GM12878 (cell line): ENCODE data around the gene FAM171A1. TPM values are rescaled to one million over a fixed set of nuclear protein-coding genes. Genes with fewer than 3 reads are reported as not detected.

Source experiments
- CREM ChIP-seq: IDR thresholded peaks from 2 replicates; pipeline ENCODE4 v1.6.1; 2014; ENCODE audit warnings: antibody characterized with exemption, low read depth
- GABPA ChIP-seq: IDR thresholded peaks from 2 replicates; pipeline ENCODE4 v1.6.1; 2014; ENCODE audit warnings: antibody characterized with exemption, low read depth, mild to moderate bottlenecking, inconsistent platforms
- GATAD2B ChIP-seq: fragments of 450-650 bp; conservative IDR thresholded peaks from 2 replicates; pipeline ENCODE4 v1.6.1; 2017; ENCODE audit warnings: low read depth, mild to moderate bottlenecking, moderate library complexity
- HDGF ChIP-seq: fragments of 450-650 bp; IDR thresholded peaks from 2 replicates; pipeline ENCODE4 v1.6.1; 2016; ENCODE audit warnings: antibody characterized with exemption
- KAT2A ChIP-seq: conservative IDR thresholded peaks from 2 replicates; pipeline ENCODE4 v1.6.1; 2011; ENCODE audit warnings: low read depth, low read length; ENCODE audit not compliant: control insufficient read depth
- KDM1A ChIP-seq: fragments of 200-600 bp; sonication (generic); IDR thresholded peaks from 2 replicates; pipeline ENCODE4 v1.6.1; 2016; ENCODE audit warnings: borderline replicate concordance
- PAX5 ChIP-seq: IDR thresholded peaks from 2 replicates; pipeline ENCODE4 v1.6.1; 2011; ENCODE audit warnings: low read depth, low read length, borderline replicate concordance
- RB1 ChIP-seq: fragments of 450-650 bp; formaldehyde crosslinking; IDR thresholded peaks from 2 replicates; pipeline ENCODE4 v1.6.1; 2017; ENCODE audit warnings: mild to moderate bottlenecking, borderline replicate concordance
- TBL1XR1 ChIP-seq: IDR thresholded peaks from 2 replicates; pipeline ENCODE4 v1.6.1; 2012; ENCODE audit warnings: low read depth, low read length, improper control_type of control experiment
- ZNF207 ChIP-seq: fragments of 450-650 bp; IDR thresholded peaks from 2 replicates; pipeline ENCODE4 v1.6.1; 2014; ENCODE audit warnings: antibody characterized with exemption, mild to moderate bottlenecking, borderline replicate concordance
- polyA plus RNA-seq, 11 experiments: library from polyadenylated mRNA; depleted of rRNA in 4 of 11; unstranded in 6 of 11; stranded (reverse) in 5 of 11; fragments of >200 nt; fragmentation: Nextera tagmentation in 4 of 11; fragmentation: Illumina TruSeq in 1 of 11; extraction: Ambion mirVana in 4 of 11; extraction: Trizol in 1 of 11; gene quantifications; 1 replicate in 1 of 11; 2 replicates in 10 of 11; pipeline versions ENCODE4 v1.2.1 to v1.2.3, GENCODE V29; 2011 to 2016; ENCODE audit warnings: inconsistent platforms in 2 of 11, missing spikeins in 2 of 11, low read depth in 1 of 11
- total RNA-seq, 4 experiments: library from RNA; depleted of rRNA in 3 of 4; stranded (reverse); fragments of >200 nt in 3 of 4; fragmentation: Illumina TruSeq in 1 of 4; extraction: Trizol in 1 of 4; gene quantifications; 2 replicates each; pipeline versions ENCODE4 v1.2.1 to v1.2.3, GENCODE V29; 2013 to 2021
- TF ChIP-seq, protein P1 (sequence below): fragments of 150-350 bp; IDR thresholded peaks from 2 replicates; pipeline ENCODE4 v1.6.1; 2014; ENCODE audit warnings: mild to moderate bottlenecking, low read depth, low read length
- TF ChIP-seq, protein P2 (sequence below): fragments of 450-650 bp; IDR thresholded peaks from 2 replicates; pipeline ENCODE4 v1.6.1; 2018; ENCODE audit warnings: mild to moderate bottlenecking, low read depth, moderate library complexity; ENCODE audit not compliant: partially characterized antibody
- TF ChIP-seq, protein P3 (sequence below): fragments of 450-650 bp; IDR thresholded peaks from 2 replicates; pipeline ENCODE4 v1.6.1; 2017; ENCODE audit warnings: low read depth, mild to moderate bottlenecking, moderate library complexity
- TF ChIP-seq, protein P4 (sequence below): fragments of 450-650 bp; IDR thresholded peaks from 2 replicates; pipeline ENCODE4 v1.6.1; 2017; ENCODE audit warnings: antibody characterized with exemption, mild to moderate bottlenecking, moderate library complexity
- TF ChIP-seq, protein P5 (sequence below): IDR thresholded peaks from 2 replicates; pipeline ENCODE4 v1.6.1; 2012; ENCODE audit warnings: low read length, inconsistent platforms
- TF ChIP-seq, protein P6 (sequence below): fragments of 450-650 bp; IDR thresholded peaks from 2 replicates; pipeline ENCODE4 v1.6.1; 2014; ENCODE audit warnings: mild to moderate bottlenecking

FAM171A1 gene
- total and polyA plus RNA-seq, 10 of the 15 experiments (the other 5 are each of a cell fraction or from before 2014, with no cell fraction given): 0.05 to 0.28 (median 0.10) TPM; not detected in 1

DNA sequence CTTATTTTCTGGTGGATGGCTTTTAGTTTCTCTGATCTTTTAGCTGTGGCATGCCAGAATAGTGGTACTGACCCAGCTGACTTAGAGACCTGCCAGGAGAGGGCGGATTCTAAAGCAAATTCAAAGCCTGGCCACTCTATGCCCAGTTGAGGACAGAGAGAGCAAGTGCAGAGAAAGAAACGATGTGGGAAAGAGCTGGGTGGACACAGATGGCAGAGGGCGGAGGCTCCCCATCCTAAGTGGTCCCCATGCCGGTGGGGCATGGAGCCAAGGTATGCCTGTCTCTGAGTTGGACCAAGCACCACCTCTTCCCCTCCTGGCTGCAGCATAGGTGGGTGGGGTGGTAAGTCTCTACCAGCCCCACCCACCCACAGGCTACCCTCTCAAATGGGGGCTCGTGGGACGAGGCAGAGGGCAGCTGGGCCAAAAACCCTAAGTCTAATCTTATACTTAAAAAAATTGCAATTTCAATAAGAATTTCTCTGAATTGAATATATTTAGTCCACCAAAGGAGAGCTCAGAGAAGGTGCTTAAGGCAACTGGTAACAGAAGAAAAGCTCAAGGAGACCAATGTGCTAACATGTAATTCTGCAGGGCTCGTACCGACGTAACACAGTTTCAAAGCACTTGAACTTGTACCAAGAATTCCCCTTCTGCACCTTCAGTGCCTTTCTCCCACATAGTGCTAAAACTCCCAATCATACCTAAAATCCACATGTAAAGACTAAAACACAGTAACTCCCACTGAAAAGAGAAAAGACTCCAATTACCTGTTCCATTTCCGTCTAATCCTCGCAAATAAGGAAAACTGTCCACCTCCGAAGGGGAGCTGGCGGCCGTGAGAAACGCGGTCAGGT, 116.9 kb downstream of the FAM171A1 start (continued):
- TF ChIP-seq, protein P1, sequence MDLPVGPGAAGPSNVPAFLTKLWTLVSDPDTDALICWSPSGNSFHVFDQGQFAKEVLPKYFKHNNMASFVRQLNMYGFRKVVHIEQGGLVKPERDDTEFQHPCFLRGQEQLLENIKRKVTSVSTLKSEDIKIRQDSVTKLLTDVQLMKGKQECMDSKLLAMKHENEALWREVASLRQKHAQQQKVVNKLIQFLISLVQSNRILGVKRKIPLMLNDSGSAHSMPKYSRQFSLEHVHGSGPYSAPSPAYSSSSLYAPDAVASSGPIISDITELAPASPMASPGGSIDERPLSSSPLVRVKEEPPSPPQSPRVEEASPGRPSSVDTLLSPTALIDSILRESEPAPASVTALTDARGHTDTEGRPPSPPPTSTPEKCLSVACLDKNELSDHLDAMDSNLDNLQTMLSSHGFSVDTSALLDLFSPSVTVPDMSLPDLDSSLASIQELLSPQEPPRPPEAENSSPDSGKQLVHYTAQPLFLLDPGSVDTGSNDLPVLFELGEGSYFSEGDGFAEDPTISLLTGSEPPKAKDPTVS: no peak
- TF ChIP-seq, protein P2, sequence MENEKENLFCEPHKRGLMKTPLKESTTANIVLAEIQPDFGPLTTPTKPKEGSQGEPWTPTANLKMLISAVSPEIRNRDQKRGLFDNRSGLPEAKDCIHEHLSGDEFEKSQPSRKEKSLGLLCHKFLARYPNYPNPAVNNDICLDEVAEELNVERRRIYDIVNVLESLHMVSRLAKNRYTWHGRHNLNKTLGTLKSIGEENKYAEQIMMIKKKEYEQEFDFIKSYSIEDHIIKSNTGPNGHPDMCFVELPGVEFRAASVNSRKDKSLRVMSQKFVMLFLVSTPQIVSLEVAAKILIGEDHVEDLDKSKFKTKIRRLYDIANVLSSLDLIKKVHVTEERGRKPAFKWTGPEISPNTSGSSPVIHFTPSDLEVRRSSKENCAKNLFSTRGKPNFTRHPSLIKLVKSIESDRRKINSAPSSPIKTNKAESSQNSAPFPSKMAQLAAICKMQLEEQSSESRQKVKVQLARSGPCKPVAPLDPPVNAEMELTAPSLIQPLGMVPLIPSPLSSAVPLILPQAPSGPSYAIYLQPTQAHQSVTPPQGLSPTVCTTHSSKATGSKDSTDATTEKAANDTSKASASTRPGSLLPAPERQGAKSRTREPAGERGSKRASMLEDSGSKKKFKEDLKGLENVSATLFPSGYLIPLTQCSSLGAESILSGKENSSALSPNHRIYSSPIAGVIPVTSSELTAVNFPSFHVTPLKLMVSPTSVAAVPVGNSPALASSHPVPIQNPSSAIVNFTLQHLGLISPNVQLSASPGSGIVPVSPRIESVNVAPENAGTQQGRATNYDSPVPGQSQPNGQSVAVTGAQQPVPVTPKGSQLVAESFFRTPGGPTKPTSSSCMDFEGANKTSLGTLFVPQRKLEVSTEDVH: no peak
- TF ChIP-seq TBL1XR1 (no peak), PAX5 (0 out of 2 replicates have a peak, but pooled peaks have one; percentile 3), HDGF (no peak), KDM1A (no peak), RB1 (no peak), KAT2A (no peak), GABPA (no peak), CREM (no peak), ZNF207 (no peak), GATAD2B (peak; percentile 31; the same call in 1 of the 2 replicates)
- TF ChIP-seq, protein P3, sequence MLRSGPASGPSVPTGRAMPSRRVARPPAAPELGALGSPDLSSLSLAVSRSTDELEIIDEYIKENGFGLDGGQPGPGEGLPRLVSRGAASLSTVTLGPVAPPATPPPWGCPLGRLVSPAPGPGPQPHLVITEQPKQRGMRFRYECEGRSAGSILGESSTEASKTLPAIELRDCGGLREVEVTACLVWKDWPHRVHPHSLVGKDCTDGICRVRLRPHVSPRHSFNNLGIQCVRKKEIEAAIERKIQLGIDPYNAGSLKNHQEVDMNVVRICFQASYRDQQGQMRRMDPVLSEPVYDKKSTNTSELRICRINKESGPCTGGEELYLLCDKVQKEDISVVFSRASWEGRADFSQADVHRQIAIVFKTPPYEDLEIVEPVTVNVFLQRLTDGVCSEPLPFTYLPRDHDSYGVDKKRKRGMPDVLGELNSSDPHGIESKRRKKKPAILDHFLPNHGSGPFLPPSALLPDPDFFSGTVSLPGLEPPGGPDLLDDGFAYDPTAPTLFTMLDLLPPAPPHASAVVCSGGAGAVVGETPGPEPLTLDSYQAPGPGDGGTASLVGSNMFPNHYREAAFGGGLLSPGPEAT: 0 out of 2 replicates have a peak, but pooled peaks have one; percentile 21
- TF ChIP-seq, protein P4, sequence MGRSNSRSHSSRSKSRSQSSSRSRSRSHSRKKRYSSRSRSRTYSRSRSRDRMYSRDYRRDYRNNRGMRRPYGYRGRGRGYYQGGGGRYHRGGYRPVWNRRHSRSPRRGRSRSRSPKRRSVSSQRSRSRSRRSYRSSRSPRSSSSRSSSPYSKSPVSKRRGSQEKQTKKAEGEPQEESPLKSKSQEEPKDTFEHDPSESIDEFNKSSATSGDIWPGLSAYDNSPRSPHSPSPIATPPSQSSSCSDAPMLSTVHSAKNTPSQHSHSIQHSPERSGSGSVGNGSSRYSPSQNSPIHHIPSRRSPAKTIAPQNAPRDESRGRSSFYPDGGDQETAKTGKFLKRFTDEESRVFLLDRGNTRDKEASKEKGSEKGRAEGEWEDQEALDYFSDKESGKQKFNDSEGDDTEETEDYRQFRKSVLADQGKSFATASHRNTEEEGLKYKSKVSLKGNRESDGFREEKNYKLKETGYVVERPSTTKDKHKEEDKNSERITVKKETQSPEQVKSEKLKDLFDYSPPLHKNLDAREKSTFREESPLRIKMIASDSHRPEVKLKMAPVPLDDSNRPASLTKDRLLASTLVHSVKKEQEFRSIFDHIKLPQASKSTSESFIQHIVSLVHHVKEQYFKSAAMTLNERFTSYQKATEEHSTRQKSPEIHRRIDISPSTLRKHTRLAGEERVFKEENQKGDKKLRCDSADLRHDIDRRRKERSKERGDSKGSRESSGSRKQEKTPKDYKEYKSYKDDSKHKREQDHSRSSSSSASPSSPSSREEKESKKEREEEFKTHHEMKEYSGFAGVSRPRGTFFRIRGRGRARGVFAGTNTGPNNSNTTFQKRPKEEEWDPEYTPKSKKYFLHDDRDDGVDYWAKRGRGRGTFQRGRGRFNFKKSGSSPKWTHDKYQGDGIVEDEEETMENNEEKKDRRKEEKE: no peak
- TF ChIP-seq, protein P5, sequence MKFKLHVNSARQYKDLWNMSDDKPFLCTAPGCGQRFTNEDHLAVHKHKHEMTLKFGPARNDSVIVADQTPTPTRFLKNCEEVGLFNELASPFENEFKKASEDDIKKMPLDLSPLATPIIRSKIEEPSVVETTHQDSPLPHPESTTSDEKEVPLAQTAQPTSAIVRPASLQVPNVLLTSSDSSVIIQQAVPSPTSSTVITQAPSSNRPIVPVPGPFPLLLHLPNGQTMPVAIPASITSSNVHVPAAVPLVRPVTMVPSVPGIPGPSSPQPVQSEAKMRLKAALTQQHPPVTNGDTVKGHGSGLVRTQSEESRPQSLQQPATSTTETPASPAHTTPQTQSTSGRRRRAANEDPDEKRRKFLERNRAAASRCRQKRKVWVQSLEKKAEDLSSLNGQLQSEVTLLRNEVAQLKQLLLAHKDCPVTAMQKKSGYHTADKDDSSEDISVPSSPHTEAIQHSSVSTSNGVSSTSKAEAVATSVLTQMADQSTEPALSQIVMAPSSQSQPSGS: peak; percentile 22; the same call in 1 of the 2 replicates
- TF ChIP-seq, protein P6, sequence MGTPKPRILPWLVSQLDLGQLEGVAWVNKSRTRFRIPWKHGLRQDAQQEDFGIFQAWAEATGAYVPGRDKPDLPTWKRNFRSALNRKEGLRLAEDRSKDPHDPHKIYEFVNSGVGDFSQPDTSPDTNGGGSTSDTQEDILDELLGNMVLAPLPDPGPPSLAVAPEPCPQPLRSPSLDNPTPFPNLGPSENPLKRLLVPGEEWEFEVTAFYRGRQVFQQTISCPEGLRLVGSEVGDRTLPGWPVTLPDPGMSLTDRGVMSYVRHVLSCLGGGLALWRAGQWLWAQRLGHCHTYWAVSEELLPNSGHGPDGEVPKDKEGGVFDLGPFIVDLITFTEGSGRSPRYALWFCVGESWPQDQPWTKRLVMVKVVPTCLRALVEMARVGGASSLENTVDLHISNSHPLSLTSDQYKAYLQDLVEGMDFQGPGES: no peak
